Sigmoid colon (tissue), 4 donors: ENCODE results near the gene ASH1L.

Source experiments
- CTCF ChIP-seq, 4 experiments: fragments of 450-650 bp in 3 of 4; fragments of 200-600 bp in 1 of 4; IDR thresholded peaks; one replicate each; pipeline ENCODE4 v1.5.1; 2016 to 2019; ENCODE audit warnings: antibody characterized with exemption in 4 of 4, mild to moderate bottlenecking in 3 of 4, moderate library complexity in 2 of 4
- EP300 ChIP-seq, 4 donors: sonication (generic); formaldehyde crosslinking; IDR thresholded peaks; one replicate each; pipeline ENCODE4 v1.6.1; 2017; ENCODE audit warnings: antibody characterized with exemption in 4 of 4
- POLR2A ChIP-seq, 2 donors: fragments of 450-650 bp; IDR thresholded peaks; one replicate each; pipeline ENCODE4 v1.6.1; 2016; ENCODE audit warnings: antibody characterized with exemption in 2 of 2, mild to moderate bottlenecking in 2 of 2, moderate library complexity in 2 of 2
- POLR2AphosphoS5 ChIP-seq, 4 donors: sonication (generic); formaldehyde crosslinking; IDR thresholded peaks; one replicate each; pipeline ENCODE4 v1.6.1; 2017; ENCODE audit warnings: antibody characterized with exemption in 4 of 4

- TF ChIP-seq EP300 (IDR thresholded peaks at IDR 0.05): no peak
- TF ChIP-seq CTCF (IDR thresholded peaks at IDR 0.05): no peak
- TF ChIP-seq POLR2A (IDR thresholded peaks at IDR 0.05): no peak
- no peak for TF ChIP-seq POLR2AphosphoS5 (IDR thresholded peaks at IDR 0.05)
Observed at GRCh38 chr1:155383406-155383805, 179.2 kb downstream of the ASH1L start.
